K562 (cell line): ENCODE results near the gene SKAP1.

ENCODE experiments used
- FOS ChIP-seq: IDR thresholded peaks from 3 replicates; pipeline ENCODE4 v1.6.1; 2011; ENCODE audit not compliant: insufficient read length; ENCODE audit errors: extremely low read depth
- GATAD2A ChIP-seq: fragments of 450-650 bp; IDR thresholded peaks from 2 replicates; pipeline ENCODE4 v1.6.1; 2017
- POLR2A ChIP-seq: fragments of 450-650 bp; conservative IDR thresholded peaks from 2 replicates; pipeline ENCODE4 v1.6.1; 2016
- TF ChIP-seq, protein P1 (sequence below): sonication (generic); formaldehyde crosslinking; IDR thresholded peaks from 2 replicates; pipeline ENCODE4 v1.8.1; 2023; ENCODE audit warnings: mild to moderate bottlenecking, missing genetic modification reagents

DNA sequence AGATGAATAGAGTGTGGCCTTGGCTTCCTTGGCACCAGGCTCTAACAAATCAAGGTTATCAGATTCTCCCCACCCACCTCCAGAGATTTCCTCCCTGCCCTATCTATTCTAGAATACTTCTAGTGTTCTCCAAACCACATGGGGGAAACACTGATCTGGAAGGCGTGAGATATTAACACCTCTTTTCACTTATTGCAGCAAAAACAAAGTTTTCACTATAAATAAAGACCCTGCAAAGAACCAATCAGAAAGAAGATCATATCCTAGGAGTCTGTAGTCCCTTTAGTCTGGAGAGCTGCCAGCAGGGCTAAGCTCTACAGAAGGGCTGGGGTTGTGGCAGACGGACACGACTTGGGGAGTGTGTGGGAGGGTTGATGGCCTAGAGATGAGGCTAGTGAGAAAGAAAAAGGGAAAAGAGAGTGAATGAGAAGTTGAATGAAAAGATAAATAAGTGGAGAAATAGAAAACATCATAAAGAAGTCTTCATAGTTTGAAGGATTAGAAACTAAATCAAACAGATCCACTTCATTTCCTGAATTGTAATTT, 8.6 kb upstream of the SKAP1 start:
- TF ChIP-seq, protein P1, sequence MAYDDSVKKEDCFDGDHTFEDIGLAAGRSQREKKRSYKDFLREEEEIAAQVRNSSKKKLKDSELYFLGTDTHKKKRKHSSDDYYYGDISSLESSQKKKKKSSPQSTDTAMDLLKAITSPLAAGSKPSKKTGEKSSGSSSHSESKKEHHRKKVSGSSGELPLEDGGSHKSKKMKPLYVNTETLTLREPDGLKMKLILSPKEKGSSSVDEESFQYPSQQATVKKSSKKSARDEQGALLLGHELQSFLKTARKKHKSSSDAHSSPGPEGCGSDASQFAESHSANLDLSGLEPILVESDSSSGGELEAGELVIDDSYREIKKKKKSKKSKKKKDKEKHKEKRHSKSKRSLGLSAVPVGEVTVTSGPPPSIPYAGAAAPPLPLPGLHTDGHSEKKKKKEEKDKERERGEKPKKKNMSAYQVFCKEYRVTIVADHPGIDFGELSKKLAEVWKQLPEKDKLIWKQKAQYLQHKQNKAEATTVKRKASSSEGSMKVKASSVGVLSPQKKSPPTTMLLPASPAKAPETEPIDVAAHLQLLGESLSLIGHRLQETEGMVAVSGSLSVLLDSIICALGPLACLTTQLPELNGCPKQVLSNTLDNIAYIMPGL (CRISPR knock-in tag) = no peak
- TF ChIP-seq POLR2A (no peak), FOS (no peak), GATAD2A (no peak)
